HG02870 (cell line): ENCODE data around the gene SUN2.
A peak's percentile ranks its signal among the peaks of the same experiment; 100 is the strongest.

ENCODE experiments used
- ATAC-seq: cut with Tn5 transposase; IDR thresholded peaks from one replicate; pipeline ENCODE4 v1.9.1; 2021; ENCODE audit warnings: mild to moderate bottlenecking, moderate library complexity; ENCODE audit not compliant: unreplicated experiment

Gene SUN2

GRCh38 chr22:38718414-38718813 is 37.4 kb downstream of the SUN2 start:
- ATAC-seq = no peak

GRCh38 chr22:38717244-38717643 is 38.6 kb downstream of the SUN2 start:
- no peak for ATAC-seq

DNA sequence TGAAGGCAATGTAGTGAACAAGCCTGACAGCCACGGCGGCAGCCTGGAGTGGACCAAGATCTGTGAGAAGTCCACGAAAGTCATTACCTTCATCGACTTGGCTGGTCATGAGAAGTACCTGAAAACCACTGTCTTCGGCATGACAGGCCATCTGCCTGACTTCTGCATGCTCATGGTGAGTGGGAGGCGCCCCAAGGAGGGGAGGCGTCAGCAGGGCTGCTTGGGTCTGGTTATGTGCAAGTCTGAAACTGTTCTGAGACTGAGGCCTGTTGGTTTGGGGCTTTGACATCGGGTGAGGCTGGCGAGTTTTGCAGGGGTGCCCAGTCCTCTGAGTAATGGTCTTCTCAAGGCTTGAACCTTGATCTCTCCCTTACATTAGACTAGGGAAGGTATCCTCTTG is 39.0 kb downstream of the SUN2 start:
- no peak for ATAC-seq

DNA sequence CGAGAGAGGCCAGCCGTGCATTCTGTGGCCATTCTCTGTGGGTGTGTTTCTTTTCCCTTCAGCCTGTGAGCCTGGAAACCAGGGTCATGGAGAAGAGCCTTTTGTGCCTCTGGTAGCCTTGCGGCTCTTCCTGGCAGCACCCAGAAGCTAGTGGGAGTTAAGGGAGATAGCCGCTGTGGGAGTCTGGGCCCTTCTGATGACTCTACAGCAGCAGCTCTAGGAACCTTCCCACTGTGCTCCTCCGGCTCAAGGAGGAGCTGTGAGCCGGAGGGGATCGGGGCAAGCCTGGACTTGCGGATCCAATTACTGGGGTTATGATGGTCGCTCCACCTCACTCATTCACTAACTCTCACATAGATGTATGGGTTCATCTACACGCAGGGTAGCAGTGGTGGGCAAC is 39.5 kb downstream of the SUN2 start:
- no peak for ATAC-seq

DNA sequence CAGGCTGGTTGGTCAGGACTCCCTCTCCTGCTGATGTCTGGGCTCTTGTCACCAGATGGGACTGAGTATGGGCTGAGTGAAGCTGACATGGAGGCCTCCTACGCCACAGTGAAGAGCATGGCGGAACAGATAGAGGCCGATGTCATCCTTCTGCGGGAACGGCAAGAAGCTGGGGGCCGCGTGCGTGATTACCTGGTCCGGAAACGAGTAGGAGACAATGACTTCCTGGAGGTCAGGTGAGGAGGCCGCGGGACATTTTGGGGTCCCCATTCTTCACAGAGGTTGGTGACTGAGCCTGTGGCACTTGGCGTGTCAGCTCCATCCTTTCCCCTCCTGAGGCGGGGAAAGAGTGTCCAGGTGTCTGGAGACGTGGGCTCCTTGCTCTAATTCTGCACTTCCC is 39.9 kb downstream of the SUN2 start:
- ATAC-seq = no peak

DNA sequence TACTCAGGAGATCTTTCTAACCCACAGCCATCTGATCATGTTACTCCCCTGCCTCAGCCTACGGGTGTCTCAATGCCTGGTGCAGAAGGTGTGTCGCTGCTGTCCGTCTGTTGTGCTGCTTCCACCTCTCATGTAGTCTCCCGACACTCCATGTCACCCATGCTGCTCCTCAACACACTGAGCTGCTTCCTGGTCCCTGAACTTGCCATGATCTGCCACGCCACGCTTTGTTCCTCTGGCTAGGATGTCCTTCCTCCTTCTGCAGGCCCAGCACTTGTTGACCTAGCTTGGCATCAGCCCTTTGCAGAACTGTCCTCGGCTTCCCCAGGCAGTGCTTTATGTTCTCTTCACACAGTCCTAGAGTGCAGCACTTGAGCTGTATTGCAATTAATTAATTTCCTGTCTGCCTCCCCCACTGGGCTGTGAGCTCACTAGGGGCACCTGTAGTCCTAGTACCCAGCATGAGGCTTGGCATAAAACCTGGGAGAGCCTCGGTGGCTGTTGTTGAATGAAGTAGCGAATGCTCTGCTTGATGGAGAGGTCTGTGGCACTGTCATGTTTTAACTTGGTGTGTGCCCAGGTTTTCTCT is 40.5 kb downstream of the SUN2 start:
- no peak for ATAC-seq

- no peak for ATAC-seq
Measured at GRCh38 chr22:38713921-38714320, 41.9 kb downstream of the SUN2 start.

- ATAC-seq = no peak
Measured at GRCh38 chr22:38712486-38713207, 43.2 kb downstream of the SUN2 start.

- ATAC-seq = no peak
Measured at GRCh38 chr22:38710866-38711265, 44.9 kb downstream of the SUN2 start.

DNA sequence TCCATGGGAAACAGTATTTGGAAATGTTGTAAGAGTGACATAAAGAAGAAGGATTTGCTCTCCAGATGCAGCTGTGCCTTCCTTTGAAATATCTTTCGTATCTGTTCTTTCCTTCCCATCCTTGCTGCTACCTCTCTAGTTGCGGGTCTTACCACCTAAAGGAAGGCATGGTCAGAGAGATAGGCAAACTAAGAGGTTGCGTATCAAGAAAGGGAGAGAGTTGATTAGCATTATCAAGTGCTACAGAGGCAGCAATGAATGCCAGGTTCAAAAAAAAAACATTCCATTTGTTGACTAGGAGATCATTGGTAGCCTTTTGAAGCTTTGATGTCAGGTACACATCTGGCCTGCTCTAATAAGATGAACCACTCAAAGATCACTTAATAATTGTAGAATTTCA is 45.4 kb downstream of the SUN2 start:
- ATAC-seq = no peak

- ATAC-seq = no peak
Measured at GRCh38 chr22:38709306-38709705, 46.5 kb downstream of the SUN2 start.

DNA sequence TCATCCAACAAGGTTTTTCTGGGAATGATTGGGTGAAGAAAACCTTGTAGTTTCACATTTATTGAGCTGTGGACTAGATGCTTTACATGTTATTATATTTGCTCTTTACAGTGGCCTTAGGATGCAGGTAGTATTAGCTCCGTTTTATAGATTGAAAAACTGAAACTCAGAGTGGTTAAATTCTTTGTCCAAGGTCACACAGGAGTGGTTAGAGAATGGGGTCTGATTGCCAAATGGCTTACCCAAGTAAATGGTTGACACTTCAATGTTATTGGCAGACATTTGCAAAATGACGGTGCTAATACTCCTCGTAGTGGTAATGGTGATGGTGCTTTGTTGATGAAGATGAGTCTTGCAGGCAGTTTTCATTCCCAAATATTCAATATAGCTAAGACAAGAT is 47.8 kb downstream of the SUN2 start:
- no peak for ATAC-seq

GRCh38 chr22:38707346-38707745 is 48.5 kb downstream of the SUN2 start:
- ATAC-seq = no peak

DNA sequence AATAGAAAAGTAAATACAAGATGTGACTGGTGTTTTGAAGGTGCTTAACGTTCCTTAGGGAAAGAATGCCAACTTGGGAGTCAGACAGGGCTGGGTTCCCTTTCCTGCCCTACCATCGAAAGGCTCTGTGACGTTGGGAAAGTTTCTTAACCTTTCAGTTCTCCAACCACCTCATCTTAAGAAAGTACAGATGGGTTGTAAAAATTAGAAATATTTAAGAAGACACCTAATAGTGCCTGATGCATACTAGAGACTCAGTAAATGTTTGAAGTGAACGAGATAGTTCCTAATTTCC is 49.0 kb downstream of the SUN2 start:
- ATAC-seq = no peak

DNA sequence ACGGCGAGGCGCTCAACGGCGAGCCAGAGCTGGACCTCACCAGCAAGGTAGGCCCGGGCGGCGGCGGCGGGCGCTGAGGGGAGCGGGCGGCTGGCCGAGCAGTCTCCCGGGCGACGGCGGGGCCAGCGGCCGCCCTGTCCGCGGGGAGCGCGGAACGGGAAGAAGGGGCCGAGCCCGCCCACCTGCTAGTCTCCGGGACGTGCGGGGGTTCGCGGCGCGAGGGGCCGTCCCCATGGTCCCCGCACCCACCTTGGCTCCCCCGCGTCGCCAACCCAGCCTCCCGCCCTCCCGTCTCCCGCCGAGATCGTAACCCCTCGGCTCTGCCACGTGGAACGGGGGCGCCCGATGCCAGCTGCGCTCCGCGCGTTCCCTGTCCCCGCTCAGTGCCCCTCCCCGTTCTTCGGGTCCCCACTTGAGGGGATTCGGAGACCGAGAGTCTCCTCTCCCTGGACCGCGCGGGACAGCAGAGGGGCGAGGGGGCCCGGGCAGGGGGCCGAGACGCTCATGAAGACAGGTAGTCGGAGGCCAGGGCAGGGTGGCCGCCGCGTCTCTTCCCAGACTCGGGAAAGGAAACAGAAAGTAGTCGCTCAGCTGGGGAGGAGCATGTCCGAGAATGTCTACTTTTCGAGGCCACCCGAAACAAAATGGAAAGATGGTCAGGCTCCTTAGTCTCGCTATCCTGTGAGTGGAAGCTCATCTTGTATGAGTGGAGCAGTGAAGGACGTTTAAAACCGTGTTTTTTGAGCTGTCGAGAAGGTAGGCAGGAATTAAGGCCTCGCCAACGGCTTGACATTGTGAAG is 49.5 kb downstream of the SUN2 start:
- ATAC-seq = no peak

DNA sequence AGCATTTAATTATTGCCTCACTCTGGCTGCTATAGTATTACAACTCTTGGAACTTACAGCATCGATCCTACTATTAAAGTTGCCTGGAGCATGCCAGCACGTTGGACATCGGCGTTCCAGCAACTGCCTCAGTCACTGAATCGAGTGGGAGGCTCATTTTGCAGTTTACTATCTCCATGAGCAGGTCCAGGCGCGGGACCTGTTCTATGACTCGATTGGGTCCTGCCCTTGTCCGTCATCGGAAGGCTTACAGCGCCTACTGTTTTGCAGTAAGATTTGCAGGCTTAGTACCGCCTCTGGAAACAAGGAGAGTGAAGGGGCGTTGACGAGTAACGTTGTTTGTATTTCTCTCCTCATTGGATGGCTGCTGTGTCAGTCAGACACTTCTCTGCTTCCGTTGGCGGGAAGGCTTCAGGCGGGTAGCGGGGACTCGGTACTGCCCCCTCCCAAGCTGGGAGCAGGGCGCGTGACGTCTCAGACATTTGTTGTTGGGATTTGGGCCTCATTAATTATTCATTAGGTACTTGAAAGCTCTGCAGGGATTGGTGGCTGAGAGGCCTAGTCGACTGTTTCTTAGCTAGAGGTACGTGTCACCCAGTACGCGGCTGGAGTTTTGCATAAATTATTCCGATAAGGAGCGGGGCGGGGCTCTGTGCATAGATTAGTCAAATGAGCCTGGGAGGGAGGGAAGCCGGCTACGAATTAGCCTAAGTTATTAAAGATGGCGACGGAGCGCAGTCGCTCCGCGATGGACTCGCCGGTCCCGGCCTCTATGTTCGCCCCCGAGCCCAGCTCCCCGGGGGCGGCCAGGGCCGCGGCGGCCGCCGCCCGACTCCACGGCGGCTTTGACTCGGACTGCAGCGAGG is 50.3 kb downstream of the SUN2 start, which contains the start of gene GTPBP1:
Gene GTPBP1 (plus strand): TSS at position 710 of the 866 bp plus-strand sequence. CDS start 12 bp downstream, at position 722.
- ATAC-seq = peak; percentile 75

DNA sequence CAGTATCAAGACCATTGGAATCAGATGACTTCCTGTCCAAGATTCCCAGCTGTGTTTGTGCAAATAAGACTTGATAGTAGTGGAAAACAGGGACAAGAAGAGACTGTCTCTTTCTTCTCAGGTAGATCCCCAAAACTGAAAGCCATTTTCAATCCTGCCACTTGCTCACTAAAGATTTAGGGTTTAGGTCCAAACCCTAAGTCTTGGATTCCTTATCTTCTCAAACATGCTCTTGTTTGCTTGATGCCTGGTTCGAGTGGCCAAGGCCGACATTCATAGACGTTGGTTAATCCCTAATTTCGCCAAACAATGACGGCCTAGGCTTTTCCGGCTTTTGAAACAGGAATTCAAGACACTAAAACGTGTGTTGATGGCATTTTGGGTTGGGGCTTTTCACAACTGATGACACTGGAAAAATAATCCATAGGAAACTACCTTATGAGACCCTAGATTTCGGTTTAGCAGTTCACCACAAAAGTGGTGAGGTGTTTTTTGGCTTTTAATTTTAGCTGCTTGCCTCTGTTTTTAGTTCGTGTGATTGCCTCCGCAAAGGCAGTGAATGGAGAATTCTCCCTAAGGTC is 51.1 kb downstream of the SUN2 start:
- ATAC-seq = no peak

DNA sequence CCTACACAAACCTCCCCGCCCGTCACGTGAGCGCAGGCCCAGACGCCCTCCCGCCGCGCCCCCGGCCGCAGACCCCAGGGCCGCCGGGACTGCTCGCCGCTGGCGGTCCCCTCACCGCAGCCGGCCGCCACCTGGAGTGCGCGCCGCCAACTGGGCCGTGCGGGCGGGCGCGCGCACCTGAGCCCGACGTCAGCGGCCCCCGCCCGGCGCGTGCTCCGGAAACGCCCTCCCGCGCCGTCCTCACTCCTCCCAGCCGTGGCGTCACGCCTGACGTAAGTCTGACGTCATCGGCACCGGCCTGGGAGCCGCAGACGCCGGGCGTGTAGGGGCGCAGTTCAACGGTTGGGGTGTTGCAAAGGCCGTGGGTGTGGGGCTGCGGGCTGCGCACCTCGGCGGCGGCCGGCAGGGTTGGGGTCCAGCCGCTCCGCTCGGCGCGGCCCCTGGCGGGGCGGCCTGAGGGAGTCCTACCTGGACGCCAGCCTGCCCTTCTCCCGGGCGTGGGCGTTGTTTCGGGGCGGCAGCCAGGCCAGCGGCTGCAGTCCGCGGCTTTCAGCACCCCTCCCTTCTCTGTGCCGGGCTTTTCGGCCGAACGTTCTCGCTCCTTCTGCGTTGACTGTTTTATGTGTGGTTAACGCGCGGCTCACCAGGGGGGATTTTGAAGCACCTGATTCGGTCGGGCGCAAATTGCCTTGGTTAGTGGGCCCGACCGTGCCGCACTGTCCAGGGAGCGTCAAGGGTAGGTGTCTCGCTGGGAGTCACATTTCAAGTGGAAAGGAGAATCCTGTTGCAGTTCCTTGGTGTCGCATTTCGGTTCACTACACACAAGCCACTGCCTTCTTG is 54.8 kb downstream of the SUN2 start, which contains the start of gene JOSD1:
Gene JOSD1 (minus strand): TSS at position 155 of the 840 bp plus-strand sequence. CDS start 956 bp downstream, outside the sequence.
- ATAC-seq = peak; percentile 29

GRCh38 chr22:38700270-38700788 is 55.5 kb downstream of the SUN2 start:
- ATAC-seq = peak; percentile 12
